Testis (tissue), 2 donors: ENCODE data around the gene LCLAT1.

Experiments
- POLR2A ChIP-seq: fragments of 450-650 bp; IDR thresholded peaks from one replicate; pipeline ENCODE4 v1.6.1; 2017; ENCODE audit warnings: antibody characterized with exemption, mild to moderate bottlenecking, moderate library complexity
- TF ChIP-seq, protein P1 (sequence below), 3 experiments: fragments of 450-650 bp in 2 of 3; fragments of 200-600 bp in 1 of 3; sonication (generic) in 1 of 3; IDR thresholded peaks; one replicate each; pipeline ENCODE4 v1.5.1; 2016 to 2019; ENCODE audit warnings: antibody characterized with exemption in 3 of 3, mild to moderate bottlenecking in 2 of 3, moderate library complexity in 1 of 3

- no peak for TF ChIP-seq POLR2A
- TF ChIP-seq, protein P1, sequence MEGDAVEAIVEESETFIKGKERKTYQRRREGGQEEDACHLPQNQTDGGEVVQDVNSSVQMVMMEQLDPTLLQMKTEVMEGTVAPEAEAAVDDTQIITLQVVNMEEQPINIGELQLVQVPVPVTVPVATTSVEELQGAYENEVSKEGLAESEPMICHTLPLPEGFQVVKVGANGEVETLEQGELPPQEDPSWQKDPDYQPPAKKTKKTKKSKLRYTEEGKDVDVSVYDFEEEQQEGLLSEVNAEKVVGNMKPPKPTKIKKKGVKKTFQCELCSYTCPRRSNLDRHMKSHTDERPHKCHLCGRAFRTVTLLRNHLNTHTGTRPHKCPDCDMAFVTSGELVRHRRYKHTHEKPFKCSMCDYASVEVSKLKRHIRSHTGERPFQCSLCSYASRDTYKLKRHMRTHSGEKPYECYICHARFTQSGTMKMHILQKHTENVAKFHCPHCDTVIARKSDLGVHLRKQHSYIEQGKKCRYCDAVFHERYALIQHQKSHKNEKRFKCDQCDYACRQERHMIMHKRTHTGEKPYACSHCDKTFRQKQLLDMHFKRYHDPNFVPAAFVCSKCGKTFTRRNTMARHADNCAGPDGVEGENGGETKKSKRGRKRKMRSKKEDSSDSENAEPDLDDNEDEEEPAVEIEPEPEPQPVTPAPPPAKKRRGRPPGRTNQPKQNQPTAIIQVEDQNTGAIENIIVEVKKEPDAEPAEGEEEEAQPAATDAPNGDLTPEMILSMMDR (IDR thresholded peaks at IDR 0.05), result no peak
Measured at GRCh38 chr2:30631051-30631671, 184.1 kb downstream of the LCLAT1 start.
